Measurements from ENCODE around the gene MSX1. TPM values are rescaled to one million over a fixed set of nuclear protein-coding genes. Genes with fewer than 3 reads are reported as not detected.

MSX1 gene
- total RNA-seq, 1 experiment from 2014 or later, result 0.07 TPM

Other genes starting within 250 kb of the MSX1 start
- gene CYTL1, start 159.8 kb downstream of the MSX1 start, total RNA-seq (2014; rRNA removed; shearing (Covaris generic)), result 1.5 and 3.5 TPM in 2 replicates
- gene STK32B, start 191.8 kb downstream of the MSX1 start, total RNA-seq (2014; rRNA removed; shearing (Covaris generic)), result 2.4 and 2.8 TPM in 2 replicates